GM21367 (cell line): ENCODE data around the gene ZFP62.
A peak's percentile ranks its signal among the peaks of the same experiment; 100 is the strongest.

Source experiments
- ATAC-seq: cut with Tn5 transposase; IDR thresholded peaks from one replicate; pipeline ENCODE4 v1.9.1; 2021; ENCODE audit not compliant: unreplicated experiment

ZFP62 gene

DNA sequence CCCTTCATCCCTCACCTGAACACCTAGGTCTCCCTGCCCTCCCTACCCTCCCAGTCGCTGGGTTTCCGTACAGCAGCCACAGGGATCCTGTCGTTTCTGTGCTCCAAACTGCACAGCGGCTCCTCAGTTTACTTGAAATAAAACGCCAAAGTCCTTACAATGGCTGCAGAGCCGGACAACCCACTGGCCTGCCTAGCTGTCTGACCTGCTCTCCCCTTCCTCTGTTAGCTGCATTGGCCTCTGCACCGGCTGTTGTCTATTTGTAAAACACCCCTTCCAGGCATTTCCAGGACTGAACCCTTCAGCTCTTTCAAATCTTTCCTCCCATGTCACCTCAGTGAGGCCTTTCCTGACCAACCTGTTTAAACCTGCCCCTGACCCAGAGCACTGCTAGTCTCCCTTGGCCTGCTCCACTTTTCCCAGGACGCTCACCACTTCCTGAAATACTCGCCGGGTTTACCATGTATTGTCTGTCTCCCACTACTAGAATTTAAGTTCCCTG lies 49.4 kb downstream of the ZFP62 start:
- ATAC-seq: no peak

DNA sequence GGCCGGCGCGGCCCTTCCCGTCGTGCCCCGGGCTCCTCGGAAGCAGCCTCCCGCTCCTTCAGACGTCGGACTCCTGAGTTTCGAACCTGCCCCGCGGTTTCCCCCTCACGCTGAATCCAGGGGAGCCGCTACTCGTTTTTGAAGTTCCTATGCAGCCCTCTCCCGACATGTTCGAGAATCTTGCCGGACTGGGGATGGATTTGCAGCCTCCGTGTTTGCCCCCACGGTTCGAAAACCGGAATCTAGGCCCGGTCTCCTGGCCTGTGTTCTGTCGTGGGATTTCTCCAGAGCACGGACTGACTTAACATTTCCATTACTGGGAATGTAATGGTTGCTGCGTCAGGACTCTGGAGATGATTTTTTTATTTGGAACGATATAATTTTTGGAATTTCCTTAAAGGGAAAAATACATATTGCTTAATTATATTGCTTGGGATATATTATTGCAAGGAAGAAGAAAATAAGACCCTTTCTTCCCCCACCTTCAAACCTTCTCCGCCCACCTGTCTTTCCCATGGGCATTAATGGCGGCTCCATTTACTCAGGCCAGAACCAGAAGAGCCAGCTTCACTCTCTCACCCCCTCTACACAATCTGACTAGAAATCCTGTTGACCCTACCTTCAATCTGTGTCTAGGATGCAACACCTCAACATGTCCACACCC lies 50.0 kb downstream of the ZFP62 start:
- no peak for ATAC-seq

DNA sequence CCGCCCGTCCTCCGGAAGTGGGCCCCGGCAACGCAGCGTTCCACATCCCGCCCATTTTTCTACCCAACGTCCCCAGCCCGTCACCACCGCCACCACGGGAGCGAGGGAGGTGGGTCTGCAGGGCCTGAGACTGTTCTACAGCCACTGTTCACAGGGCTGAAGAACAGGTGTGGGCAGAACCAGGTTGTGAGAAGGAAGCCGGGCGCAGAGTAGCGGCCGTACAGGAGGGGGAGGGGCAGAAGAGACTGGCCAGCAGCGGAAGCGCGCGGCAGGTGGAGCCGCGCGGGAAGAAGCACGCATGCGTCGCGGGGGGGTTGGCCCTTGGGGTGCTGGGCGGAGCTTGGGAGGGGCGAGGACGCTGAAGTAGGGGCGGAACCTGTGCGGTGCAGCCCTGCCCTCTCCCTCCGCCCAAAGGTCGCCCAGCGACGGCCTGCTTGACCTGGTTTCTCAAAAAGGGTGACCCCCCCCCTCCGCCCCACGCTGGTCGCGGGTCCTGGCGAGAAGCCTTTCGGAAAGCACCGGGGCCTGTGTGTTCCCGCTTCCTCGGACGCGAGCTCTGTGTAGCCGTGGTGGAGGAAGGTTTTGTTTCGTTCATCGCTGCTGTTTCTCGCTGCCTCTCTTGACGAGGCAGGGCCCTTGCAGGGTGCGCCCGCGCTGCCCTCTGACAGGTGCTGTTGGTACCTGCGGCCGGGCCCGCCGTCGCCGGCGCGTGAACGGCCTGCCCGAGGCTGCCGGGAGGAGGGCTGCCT lies 50.7 kb downstream of the ZFP62 start:
- ATAC-seq: peak; percentile 52

DNA sequence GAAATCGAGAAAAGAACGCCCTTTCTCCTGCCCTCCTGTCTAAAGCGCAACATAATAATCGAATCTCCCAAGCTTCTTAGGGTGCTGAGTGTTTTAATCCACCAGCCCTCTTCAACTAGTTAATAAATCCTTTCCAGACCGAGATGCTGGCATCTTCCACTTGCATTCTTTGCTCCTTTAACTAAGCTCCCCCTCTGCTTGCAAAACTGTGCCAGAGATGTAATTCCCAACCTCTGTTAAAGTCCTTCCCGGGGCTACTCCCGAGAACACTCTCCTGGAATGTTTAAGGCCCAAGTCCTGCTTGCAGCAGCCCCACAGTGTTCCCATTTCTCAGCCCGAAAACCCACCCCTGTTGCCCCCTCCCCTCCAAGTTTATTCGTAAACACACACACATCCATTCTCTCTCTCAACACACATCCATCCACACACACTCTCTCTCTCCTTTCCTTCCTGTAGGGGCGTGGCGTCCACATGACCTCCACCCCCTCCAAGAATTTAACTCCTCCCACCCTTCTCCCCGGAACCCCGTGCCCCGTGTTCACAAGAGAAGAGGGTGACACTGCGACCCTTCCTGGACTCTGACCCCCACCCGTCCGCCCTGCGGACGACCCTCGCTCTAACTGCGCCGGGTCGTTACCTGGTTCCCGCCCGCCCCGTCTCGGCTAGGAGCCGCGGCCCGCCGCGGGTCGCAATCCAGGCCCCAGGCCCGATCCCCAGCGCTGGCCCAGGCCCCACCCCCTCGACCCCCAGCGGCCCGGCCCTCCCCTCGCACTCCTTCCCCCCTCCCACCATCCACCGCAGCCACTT lies 51.5 kb downstream of the ZFP62 start:
- peak; percentile 49 for ATAC-seq

DNA sequence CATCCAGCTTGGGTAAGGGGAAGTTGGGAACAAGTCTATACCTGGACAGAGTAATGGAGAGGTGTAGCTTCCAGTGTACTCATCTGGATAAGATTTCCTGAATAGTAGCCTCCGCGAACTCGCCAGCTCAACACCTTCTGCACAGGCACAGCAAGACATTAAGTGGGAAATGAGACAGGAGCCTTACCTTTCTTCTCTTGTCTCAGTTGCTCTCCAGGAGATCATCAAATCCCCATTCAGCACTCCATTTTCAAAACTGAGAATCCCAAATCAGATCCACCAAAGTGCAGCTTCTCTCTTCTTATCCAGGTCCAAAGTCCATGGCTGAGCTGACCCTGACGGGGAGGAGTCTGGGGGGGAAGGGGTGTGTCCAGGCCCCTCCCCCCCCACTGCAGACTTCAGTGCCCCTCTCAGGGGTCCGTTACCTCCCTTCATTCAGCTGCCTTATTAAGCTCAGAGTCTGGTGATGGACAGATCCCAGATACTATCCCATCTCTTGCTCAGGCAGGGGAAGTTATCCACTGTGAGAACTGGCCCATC lies 52.5 kb downstream of the ZFP62 start:
- no peak for ATAC-seq

DNA sequence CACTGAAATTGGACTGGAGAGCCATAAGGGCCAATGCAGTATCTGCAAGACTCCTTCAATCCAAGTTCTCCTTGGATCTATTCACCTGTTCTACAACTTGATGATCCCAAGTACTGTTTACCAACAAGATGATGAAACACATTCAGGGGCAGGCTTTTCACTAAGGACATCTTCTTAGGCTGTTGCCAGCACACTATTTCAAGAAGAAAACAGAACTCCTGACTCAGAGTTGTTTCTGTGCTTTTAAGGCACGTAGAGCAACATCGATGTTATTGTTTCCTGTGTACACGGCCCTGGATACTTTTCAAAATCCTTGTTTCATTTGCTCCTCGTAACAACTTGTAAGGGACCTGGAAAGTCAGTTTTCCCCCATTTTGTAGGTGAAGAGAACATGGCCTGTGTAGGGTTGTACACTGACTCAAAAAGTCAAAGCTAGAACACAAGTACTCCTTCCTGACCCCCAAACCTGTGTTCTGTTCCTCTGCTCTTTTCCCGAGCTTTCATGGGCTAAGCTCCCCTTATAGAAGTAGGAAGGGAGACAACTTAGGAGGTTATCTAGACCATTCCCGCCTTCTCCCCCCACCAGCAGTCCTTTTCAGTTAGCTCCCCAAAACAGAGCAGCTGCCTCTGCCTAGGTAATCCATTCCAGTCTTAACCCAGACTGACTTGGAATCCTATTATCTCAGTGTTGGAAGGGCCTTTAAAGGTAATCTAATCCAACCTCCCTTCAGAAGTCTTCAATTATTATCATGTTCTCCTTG lies 53.2 kb downstream of the ZFP62 start:
- ATAC-seq: no peak

DNA sequence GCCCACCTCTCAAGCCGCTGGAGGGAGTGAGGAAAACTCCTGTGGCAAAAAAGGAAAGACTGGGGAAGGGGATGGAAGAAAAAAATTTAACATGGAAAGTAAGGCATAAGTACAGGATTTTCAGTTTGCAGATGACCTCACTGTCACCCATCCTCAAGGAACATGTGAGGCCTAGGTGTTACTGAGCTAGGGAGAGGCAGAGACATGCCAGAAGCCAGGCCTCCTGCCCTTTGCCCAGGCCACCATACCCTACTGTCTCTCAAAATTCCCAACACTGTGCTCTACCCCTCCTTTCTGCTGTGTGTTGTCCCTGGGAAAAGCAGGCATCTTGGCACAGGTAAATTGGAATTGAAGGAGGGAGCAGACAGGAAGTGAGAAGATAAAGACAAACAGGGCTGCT lies 54.0 kb downstream of the ZFP62 start:
- no peak for ATAC-seq

DNA sequence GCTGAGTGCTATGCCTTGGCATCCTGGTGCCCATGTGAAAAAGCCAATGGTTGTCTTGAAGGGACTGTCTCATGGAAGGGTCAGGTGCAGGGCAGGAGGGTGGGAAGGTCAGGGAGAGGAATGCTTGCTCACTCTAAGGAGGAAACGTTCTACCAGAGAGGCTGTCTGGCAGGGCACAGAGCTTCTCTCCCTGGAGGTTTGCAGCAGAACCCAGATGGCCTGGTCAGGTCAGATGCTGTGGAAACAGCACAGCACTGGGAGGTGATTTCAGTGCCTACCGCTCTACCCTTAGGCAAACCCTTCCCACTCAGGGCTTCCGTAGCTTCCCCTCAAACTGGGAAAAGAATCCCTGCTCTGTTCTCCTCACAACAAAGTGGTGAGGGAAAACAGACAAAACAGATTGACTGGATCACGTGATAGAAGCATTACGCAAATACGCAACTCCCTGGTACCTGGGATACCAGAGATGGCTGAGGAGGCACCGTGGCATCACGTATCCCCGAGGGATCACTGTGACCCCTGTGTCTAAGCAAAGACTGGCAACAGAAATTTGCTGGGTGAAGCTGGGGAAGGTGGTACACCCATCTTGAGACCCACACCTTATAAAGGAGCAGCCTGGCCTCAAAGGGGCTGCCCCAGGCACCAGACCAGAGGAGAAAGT lies 54.6 kb downstream of the ZFP62 start:
- no peak for ATAC-seq

DNA sequence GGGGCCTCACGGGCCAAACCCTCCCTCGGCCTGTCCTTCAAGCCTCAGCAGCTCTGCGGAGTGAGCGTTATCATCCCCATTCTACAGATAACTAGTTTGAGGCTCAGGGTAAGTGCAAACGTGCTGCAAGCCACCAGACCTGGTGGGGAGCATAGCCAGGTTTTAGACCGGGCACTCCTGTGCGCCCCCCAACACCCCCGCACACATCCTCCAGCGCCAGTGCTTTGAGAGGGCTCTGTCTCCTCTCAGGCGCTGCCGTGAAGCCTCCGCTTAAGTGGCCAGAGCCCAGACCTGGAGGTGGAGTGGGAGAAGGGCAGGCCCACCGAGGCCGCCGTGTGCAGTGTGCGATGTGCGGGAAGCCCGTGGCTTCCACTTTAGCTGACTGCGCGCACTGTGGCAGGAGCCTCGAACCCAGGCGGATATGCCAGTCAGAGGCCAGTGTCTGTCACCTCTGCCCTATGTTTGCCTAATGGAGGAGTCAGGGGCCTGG lies 56.9 kb downstream of the ZFP62 start:
- ATAC-seq: no peak

DNA sequence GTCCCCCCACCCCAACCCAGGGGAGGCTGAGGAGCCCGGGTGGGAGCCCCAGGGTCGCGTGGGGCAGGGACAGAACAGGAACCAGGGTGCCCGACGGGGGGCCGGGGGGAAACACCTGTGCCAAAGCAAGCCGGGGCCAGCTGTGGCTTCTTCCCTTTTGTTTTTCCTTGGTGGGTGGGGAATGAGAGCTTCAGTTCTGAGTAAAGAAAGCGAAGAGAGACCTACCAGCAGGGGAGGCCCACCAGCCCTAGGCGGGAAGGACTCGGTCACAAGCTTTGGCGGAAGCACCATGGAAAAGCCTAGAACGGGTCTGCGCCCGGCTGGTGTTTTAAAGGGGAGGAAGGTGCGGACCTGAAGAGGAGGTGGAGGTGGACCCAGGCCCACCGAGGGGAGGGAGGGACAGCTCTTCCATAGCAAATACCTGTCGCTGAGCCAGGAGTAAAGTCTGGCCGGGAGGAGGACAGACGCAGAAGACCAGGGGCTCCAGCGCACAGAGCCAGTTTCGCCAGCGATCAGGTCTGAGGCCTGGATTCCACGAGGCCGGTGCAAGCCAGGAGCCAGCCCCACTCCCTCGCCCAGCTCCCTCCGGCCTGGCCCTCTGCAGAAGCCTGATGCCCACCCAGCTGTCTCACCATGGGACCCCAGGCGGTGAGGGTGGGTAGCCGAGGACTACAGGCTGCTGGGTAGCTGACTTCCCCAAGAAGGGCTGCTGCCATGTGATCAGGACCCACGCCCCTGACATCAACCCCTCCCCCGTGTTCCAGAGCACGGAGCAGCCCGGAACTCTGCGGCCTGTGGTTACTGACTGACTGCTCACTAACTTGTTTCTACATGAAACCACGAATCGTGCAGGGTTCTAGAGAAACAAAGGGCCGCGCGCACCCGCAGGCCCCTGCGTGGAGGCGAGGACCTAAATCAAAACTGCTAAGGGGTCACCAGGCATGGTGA lies 57.6 kb downstream of the ZFP62 start:
- peak; percentile 51 for ATAC-seq

DNA sequence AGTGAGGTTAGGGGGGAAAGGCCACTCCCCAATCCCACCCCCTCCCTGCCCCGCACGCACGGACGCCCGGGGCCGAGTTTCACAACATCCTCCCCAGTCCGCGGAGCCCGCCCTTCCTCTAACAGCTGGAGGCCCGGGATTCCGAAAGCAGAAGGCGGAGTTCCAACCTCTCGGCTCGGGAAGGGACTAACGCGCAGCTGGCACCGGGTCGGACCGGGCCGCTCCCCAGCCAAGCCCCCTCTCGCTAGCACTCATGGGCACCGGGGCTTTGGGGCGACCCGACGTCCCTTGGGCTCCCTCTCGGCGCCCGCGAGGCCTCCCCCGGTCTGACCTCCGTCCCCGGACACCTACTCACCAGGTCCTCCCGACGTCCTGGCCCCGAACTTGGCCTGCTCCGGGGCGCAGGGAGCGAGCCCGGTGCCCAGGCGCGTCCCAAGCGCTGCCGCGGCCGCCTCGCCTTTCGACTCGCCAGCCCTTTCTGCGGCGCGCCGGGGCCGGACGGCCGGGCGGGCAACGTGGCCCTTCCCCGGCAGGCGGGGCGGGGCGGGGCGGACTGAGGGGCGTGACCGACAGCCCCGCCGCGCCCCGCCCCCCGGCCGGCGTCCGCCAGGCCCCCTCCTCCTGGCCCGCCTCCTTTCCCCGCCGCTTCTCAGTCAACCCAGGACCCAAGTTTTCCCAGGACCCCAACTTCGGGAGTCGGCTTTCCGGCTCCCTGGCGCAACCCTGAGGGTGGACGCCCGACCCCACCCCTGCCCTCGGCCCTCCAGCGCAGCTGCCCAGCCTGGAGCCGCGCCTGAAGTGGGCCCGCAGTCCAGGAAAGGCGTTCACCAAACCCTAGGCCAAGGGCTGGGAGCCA lies 58.5 kb downstream of the ZFP62 start, which contains the start of gene MGAT1:
Gene MGAT1 (minus strand): TSS at position 482 of the 856 bp plus-strand sequence. CDS start 9,835 bp downstream, outside the sequence.
- ATAC-seq: peak; percentile 33

DNA sequence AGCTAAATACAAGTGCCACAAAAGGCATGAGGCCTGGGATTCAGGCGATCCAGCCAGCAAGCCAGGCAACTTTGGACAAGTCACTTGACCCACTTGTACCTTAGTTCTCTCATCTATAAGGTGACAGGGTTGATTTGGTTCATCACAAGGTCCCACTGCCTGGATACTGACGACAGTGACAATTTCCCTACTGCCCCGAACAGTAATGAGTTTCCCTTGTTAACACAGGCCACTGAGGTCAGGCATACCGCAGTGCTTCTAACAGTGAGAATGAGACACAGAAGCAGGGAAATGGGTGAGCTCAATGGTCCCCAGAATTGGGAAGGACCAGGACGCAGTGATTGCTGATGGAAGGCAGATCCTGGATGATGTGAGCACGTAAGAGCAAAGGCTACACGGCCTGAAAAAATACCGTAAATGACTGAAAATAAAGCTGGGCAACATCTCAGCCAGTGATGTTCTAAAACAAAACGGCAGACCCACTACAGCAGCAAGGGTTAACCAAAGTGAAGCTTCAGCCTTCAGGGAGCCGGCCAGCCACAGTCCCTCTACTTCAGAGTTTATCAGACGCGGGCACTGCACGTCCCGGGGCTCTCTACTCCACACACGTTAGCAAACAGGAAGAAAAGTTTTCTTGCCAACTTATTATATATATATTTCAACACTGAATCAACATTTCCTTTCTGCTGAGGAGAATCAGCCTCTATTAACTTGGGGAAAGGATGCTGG lies 59.3 kb downstream of the ZFP62 start:
- ATAC-seq: no peak

DNA sequence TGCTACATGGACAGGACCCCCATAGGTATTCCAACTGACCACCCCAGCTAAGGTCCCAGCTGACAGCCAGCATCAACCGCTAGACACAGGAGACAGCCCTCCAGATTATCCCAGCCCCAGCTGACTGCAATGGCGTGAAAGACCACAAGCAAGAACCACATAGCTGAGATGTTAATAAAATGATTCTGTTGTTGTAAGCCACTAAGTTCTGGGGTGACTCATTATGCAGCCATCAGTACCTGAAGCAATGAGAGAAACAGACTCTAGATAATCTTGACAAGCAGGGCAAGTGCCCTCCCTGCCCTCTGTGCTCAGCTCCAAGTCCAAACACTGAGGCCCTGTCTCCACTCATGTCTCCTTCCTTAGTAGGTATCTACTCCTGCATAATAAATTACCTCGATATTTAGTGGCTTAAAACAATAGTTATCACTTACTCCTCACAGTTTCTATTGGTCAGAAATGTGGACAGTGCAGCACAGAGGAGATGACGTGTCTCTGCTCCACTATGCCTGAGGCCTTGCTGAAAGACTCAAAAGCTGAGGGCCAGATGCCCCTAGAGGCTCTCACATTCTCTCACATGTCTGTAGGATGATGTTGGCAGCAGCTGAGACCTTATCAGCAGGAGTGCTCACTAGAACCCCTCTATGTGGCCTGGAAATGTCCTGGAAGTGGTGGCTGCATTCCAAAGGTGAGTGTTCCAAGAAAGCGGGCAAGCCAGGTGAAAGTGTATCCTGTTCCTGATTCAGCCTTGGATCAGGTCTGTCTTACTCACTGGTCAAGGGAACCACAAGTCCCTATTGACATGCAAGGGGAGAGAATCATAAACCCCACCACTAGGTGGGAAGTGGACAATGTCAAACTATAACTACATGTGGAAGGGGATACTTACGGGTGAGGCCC lies 60.9 kb downstream of the ZFP62 start:
- no peak for ATAC-seq

DNA sequence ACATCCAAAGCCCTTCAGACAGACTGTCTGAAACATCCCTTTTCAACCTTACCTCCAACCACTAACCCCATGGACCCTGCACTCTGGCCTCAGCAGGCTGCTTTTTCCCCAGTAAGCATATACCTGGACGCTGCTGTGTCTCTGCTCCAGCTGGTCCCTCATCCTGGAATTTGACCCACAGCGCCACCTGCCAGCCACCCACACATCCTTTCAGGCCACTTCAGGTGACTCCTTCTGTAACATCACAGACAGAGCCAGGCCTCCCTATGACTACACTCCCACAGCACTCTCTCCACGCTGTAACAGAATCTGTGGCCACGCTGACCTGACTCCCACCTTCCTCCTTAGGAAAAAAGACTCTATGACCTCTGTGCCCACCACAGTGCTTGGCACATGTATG lies 61.9 kb downstream of the ZFP62 start:
- ATAC-seq: no peak

DNA sequence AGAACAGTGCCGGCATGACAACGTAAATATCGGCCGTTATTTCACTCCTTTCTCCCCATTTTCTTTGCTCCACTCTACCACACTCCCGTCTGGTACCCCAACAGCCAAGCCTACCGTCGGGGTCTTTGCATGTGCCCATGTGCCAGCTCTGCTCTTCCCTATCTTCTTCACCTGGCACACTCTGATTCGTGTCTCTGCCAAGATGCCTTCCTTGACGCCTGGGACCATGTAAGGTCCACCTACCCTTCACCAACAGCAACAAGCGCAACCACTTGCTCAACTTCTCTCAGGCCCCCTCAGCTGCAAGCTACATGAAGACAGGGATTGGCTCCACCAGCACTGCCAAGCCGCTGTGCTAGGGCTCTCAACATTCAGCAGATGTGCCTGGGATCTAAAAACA lies 62.9 kb downstream of the ZFP62 start:
- no peak for ATAC-seq
